Naive B cell (primary cell): ENCODE results near the gene ARAF. TPM values are rescaled to one million over a fixed set of nuclear protein-coding genes. Genes with fewer than 3 reads are reported as not detected.

Source experiments
- ATAC-seq, 2 donors: fragments of 150-1000 bp; cut with Tn5 transposase; 2 replicates each; pipeline ENCODE4 v1.10.0; 2021; ENCODE audit warnings: low read depth in 2 of 2, mild to moderate bottlenecking in 2 of 2, moderate library complexity in 2 of 2
- DNase-seq: peaks from one replicate; pipeline ENCODE4 v3.0.0; 2022
- H3K27ac Mint-ChIP-seq, 6 donors: one replicate each; pipeline ENCODE4 v1.8.0; 2020 to 2022; ENCODE audit warnings: mild to moderate bottlenecking in 6 of 6, mixed read lengths in 6 of 6, moderate library complexity in 5 of 6, inconsistent platforms in 2 of 6
- H3K27me3 Mint-ChIP-seq, 3 donors: one replicate each; pipeline ENCODE4 v1.8.0; 2021 to 2022; ENCODE audit warnings: mixed read lengths in 3 of 3, mild to moderate bottlenecking in 1 of 3
- H3K36me3 Mint-ChIP-seq, 2 donors: one replicate each; pipeline ENCODE4 v1.8.0; 2020 to 2022; ENCODE audit warnings: mixed read lengths in 2 of 2, inconsistent platforms in 1 of 2, mild to moderate bottlenecking in 1 of 2
- H3K4me1 Mint-ChIP-seq, 3 donors: one replicate each; pipeline ENCODE4 v1.8.0; 2020 to 2022; ENCODE audit warnings: mixed read lengths in 3 of 3, inconsistent platforms in 1 of 3, mild to moderate bottlenecking in 1 of 3, moderate library complexity in 1 of 3
- H3K4me3 Mint-ChIP-seq, 8 donors: one replicate each; pipeline ENCODE4 v1.8.0; 2020 to 2022; ENCODE audit warnings: mild to moderate bottlenecking in 8 of 8, mixed read lengths in 8 of 8, moderate library complexity in 8 of 8, inconsistent platforms in 2 of 8
- H3K9me3 Mint-ChIP-seq, 7 donors: one replicate each; pipeline ENCODE4 v1.8.0; 2020 to 2022; ENCODE audit warnings: mixed read lengths in 7 of 7, mild to moderate bottlenecking in 5 of 7, inconsistent platforms in 2 of 7, moderate library complexity in 1 of 7
- polyA plus RNA-seq, 6 donors: library from polyadenylated mRNA; unstranded; fragments of 300-500 nt; fragmentation: Illumina TruSeq; gene quantifications; one replicate each; pipeline ENCODE4 v1.2.3, GENCODE V29; 2021; ENCODE audit warnings: low read depth in 6 of 6

Gene ARAF
- polyA plus RNA-seq, 6 donors from 2014 or later: 43.4 to 90.8 (median 58.6) TPM

- peaks cover 0 to 6% (median 3%) of the 10 kb centered on the region in 7 donors for H3K9me3 Mint-ChIP-seq
- peak overlapping the region in 1 of 6 donors; percentile 12 for H3K27ac Mint-ChIP-seq
- H3K4me3 Mint-ChIP-seq: peak overlapping the region in 1 of 8 donors; percentile 33
- peaks cover 22 to 52% of the 10 kb centered on the region in 2 donors for H3K36me3 Mint-ChIP-seq
- peaks cover 20 to 36% (median 23%) of the 10 kb centered on the region in 3 donors for H3K4me1 Mint-ChIP-seq
- DNase-seq: no peak
- no peak for ATAC-seq
- peaks cover 0 to 28% (median 25%) of the 10 kb centered on the region in 3 donors for H3K27me3 Mint-ChIP-seq
Observed at GRCh38 chrX:47571215-47571614, 10.2 kb downstream of the ARAF start.

GRCh38 chrX:47571896-47572295 lies 10.9 kb downstream of the ARAF start:
- peaks cover 15 to 29% (median 19%) of the 10 kb centered on the region in 3 donors for H3K4me1 Mint-ChIP-seq

GRCh38 chrX:47572773-47573340 lies 11.9 kb downstream of the ARAF start:
- DNase-seq (no peak), ATAC-seq (no peak)
- H3K4me1 Mint-ChIP-seq: peaks cover 12 to 27% (median 12%) of the 10 kb centered on the region in 3 donors
- peaks cover 3 to 45% (median 42%) of the 10 kb centered on the region in 3 donors for H3K27me3 Mint-ChIP-seq
- peaks cover 22 to 44% of the 10 kb centered on the region in 2 donors for H3K36me3 Mint-ChIP-seq
- H3K4me3 Mint-ChIP-seq: peak overlapping the region in 2 of 8 donors; percentile 12 to 35
- H3K9me3 Mint-ChIP-seq: peaks cover 0 to 6% (median 3%) of the 10 kb centered on the region in 7 donors
- H3K27ac Mint-ChIP-seq: peak overlapping the region in 1 of 6 donors; percentile 53

More at GRCh38 chrX:47571896-47572295, 10.9 kb downstream of the ARAF start:
- Mint-ChIP-seq H3K36me3 (peaks cover 22 to 46% of the 10 kb centered on the region in 2 donors), H3K27ac (peak overlapping the region in 2 of 6 donors; percentile 33 to 67), H3K4me3 (peak overlapping the region in 1 of 8 donors; percentile 41), H3K9me3 (peaks cover 0 to 6% (median 3%) of the 10 kb centered on the region in 7 donors), H3K27me3 (peaks cover 2 to 35% (median 32%) of the 10 kb centered on the region in 3 donors)
- no peak for DNase-seq
- no peak for ATAC-seq

GRCh38 chrX:47573341-47574075 lies 12.5 kb downstream of the ARAF start:
- Mint-ChIP-seq H3K27ac (peak overlapping the region in 2 of 6 donors; percentile 53 to 62), H3K4me3 (peak overlapping the region in 2 of 8 donors; percentile 3 to 12), H3K9me3 (peaks cover 0 to 6% (median 3%) of the 10 kb centered on the region in 7 donors), H3K36me3 (peaks cover 22 to 44% of the 10 kb centered on the region in 2 donors), H3K27me3 (peaks cover 7 to 48% (median 48%) of the 10 kb centered on the region in 3 donors), H3K4me1 (peaks cover 12 to 27% (median 12%) of the 10 kb centered on the region in 3 donors)
- no peak for DNase-seq
- ATAC-seq: no peak

- peaks cover 0 to 6% (median 3%) of the 10 kb centered on the region in 7 donors for H3K9me3 Mint-ChIP-seq
- H3K4me1 Mint-ChIP-seq: peaks cover 10 to 23% (median 12%) of the 10 kb centered on the region in 3 donors
- H3K27me3 Mint-ChIP-seq: peaks cover 7 to 48% (median 48%) of the 10 kb centered on the region in 3 donors
- peaks cover 20 to 41% of the 10 kb centered on the region in 2 donors for H3K36me3 Mint-ChIP-seq
- no peak overlapping the region for H3K27ac Mint-ChIP-seq
- H3K4me3 Mint-ChIP-seq: no peak overlapping the region
- ATAC-seq (no peak), DNase-seq (no peak)
Observed at GRCh38 chrX:47574076-47574546, 13.1 kb downstream of the ARAF start.

- Mint-ChIP-seq H3K4me1 (peaks cover 10 to 20% (median 12%) of the 10 kb centered on the region in 3 donors), H3K27me3 (peaks cover 7 to 54% (median 54%) of the 10 kb centered on the region in 3 donors), H3K4me3 (peak overlapping the region in 3 of 8 donors; percentile 9 to 29 (median 10)), H3K9me3 (peaks cover 0 to 6% (median 3%) of the 10 kb centered on the region in 7 donors), H3K27ac (no peak overlapping the region), H3K36me3 (peaks cover 18 to 36% of the 10 kb centered on the region in 2 donors)
- ATAC-seq (no peak), DNase-seq (no peak)
Observed at GRCh38 chrX:47574547-47575301, 13.7 kb downstream of the ARAF start.

GRCh38 chrX:47576021-47576898 lies 15.3 kb downstream of the ARAF start:
- DNase-seq: no peak
- no peak overlapping the region for H3K27ac Mint-ChIP-seq
- H3K4me3 Mint-ChIP-seq: no peak overlapping the region
- H3K4me1 Mint-ChIP-seq: peaks cover 10 to 20% (median 12%) of the 10 kb centered on the region in 3 donors
- peaks cover 5 to 21% of the 10 kb centered on the region in 2 donors for H3K36me3 Mint-ChIP-seq
- peaks cover 7 to 56% (median 56%) of the 10 kb centered on the region in 3 donors for H3K27me3 Mint-ChIP-seq
- H3K9me3 Mint-ChIP-seq: peaks cover 0 to 4% (median 3%) of the 10 kb centered on the region in 7 donors
- ATAC-seq: no peak

GRCh38 chrX:47577424-47577823 lies 16.4 kb downstream of the ARAF start:
- DNase-seq (no peak), ATAC-seq (no peak)
- Mint-ChIP-seq H3K4me1 (peaks cover 16 to 22% (median 17%) of the 10 kb centered on the region in 3 donors), H3K9me3 (peaks cover 0 to 4% (median 0%) of the 10 kb centered on the region in 7 donors), H3K27ac (no peak overlapping the region), H3K27me3 (peaks cover 7 to 48% (median 48%) of the 10 kb centered on the region in 3 donors), H3K4me3 (no peak overlapping the region), H3K36me3 (peaks cover 0 to 9% of the 10 kb centered on the region in 2 donors)

GRCh38 chrX:47577901-47578300 lies 16.9 kb downstream of the ARAF start:
- ATAC-seq: no peak
- Mint-ChIP-seq H3K4me3 (no peak overlapping the region), H3K4me1 (peaks cover 16 to 18% (median 17%) of the 10 kb centered on the region in 3 donors), H3K9me3 (peaks cover 0 to 4% (median 0%) of the 10 kb centered on the region in 7 donors), H3K27me3 (peaks cover 7 to 43% (median 43%) of the 10 kb centered on the region in 3 donors), H3K36me3 (peaks cover 0 to 8% of the 10 kb centered on the region in 2 donors), H3K27ac (no peak overlapping the region)
- no peak for DNase-seq

GRCh38 chrX:47578692-47579091 lies 17.7 kb downstream of the ARAF start:
- H3K4me3 Mint-ChIP-seq: no peak overlapping the region
- no peak for ATAC-seq

GRCh38 chrX:47579537-47579936 lies 18.5 kb downstream of the ARAF start:
- Mint-ChIP-seq H3K9me3 (peaks cover 0 to 3% (median 0%) of the 10 kb centered on the region in 7 donors), H3K27ac (no peak overlapping the region), H3K4me3 (no peak overlapping the region), H3K4me1 (peaks cover 10 to 13% (median 10%) of the 10 kb centered on the region in 3 donors), H3K36me3 (no peaks in the 10 kb centered on the region), H3K27me3 (peaks cover 7 to 34% (median 33%) of the 10 kb centered on the region in 3 donors)
- DNase-seq: no peak
- ATAC-seq: no peak

More at GRCh38 chrX:47578692-47579091, 17.7 kb downstream of the ARAF start:
- Mint-ChIP-seq H3K27ac (no peak overlapping the region), H3K9me3 (peaks cover 0 to 1% (median 0%) of the 10 kb centered on the region in 7 donors), H3K27me3 (peaks cover 7 to 35% (median 35%) of the 10 kb centered on the region in 3 donors), H3K36me3 (peaks cover 0 to under 1% of the 10 kb centered on the region in 2 donors), H3K4me1 (peaks cover 11 to 13% (median 11%) of the 10 kb centered on the region in 3 donors)
- DNase-seq: no peak
